H1 (cell line): ENCODE results near the gene C19orf47. TPM values are rescaled to one million over a fixed set of nuclear protein-coding genes. Genes with fewer than 3 reads are reported as not detected.

ENCODE experiments used
- CTCF ChIA-PET: fragments of 300-600 bp; sonication (Branson Sonifier 250); formaldehyde crosslinking; loops from one replicate; lab custom pipeline; 2021; ENCODE audit not compliant: partially characterized antibody; lab: Charles Lee
- POLR2A ChIA-PET: fragments of 300-600 bp; sonication (Branson Sonifier 250); formaldehyde crosslinking; loops from one replicate; lab custom pipeline; 2021; ENCODE audit warnings: inconsistent platforms; ENCODE audit not compliant: partially characterized antibody; lab: Charles Lee
- DNase-seq, 2 experiments: peaks; one replicate each; pipeline versions ENCODE4 v3.0.0 to v3.0.0-alpha.2; 2010 to 2022; ENCODE audit warnings: low spot score in 2 of 2, low read depth in 1 of 2, mixed read lengths in 1 of 2
- FAIRE-seq: peaks from 2 replicates; lab custom pipeline; 2011; peaks lifted over from hg19 to GRCh38; lab: Jason Lieb, UNC
- H2AFZ ChIP-seq: 2 replicates; pipeline ENCODE4 v1.8.1; 2012; ENCODE audit warnings: low read length, inconsistent platforms
- H2AK5ac ChIP-seq: 2 replicates; pipeline ENCODE4 v1.6.1; 2013; ENCODE audit warnings: low read depth, low read length
- H2BK120ac ChIP-seq: replicated peaks from 2 replicates; pipeline ENCODE3; 2013; ENCODE audit warnings: low read depth, low read length, inconsistent platforms
- H2BK12ac ChIP-seq: 2 replicates; pipeline ENCODE4 v1.6.1; 2013; ENCODE audit warnings: low read depth, low read length
- H2BK15ac ChIP-seq: 2 replicates; pipeline ENCODE4 v1.6.1; 2013; ENCODE audit warnings: low read length
- H2BK20ac ChIP-seq: 2 replicates; pipeline ENCODE4 v1.6.1; 2013; ENCODE audit warnings: low read length
- H2BK5ac ChIP-seq: 2 replicates; pipeline ENCODE4 v1.6.1; 2013; ENCODE audit warnings: low read depth, low read length
- H3K14ac ChIP-seq: 2 replicates; pipeline ENCODE4 v1.6.1; 2013; ENCODE audit warnings: inconsistent platforms; ENCODE audit not compliant: insufficient read length
- H3K18ac ChIP-seq: 2 replicates; pipeline ENCODE4 v1.6.1; 2013; ENCODE audit warnings: low read length; ENCODE audit errors: extremely low read depth
- H3K23ac ChIP-seq: 2 replicates; pipeline ENCODE4 v1.6.1; 2013; ENCODE audit warnings: inconsistent platforms; ENCODE audit not compliant: insufficient read length
- H3K23me2 ChIP-seq: 2 replicates; pipeline ENCODE4 v1.6.1; 2013; ENCODE audit warnings: low read depth, low read length
- H3K27ac ChIP-seq: 2 replicates; pipeline ENCODE4 v1.6.1; 2011; ENCODE audit warnings: low read depth, low read length, inconsistent platforms
- H3K27me3 ChIP-seq, 4 experiments: replicated peaks in 1 of 4; 1 replicate in 1 of 4; 2 replicates in 3 of 4; pipeline versions ENCODE4 v1.6.1 to v1.8.1; 2011 to 2013; ENCODE audit warnings: low read length in 3 of 4, mild to moderate bottlenecking in 3 of 4, inconsistent platforms in 2 of 4, mixed read lengths in 2 of 4, moderate library complexity in 1 of 4; ENCODE audit not compliant: control insufficient read depth in 3 of 4, insufficient read depth in 3 of 4; ENCODE audit errors: extremely low read depth in 1 of 4
- H3K36me3 ChIP-seq, 4 experiments: 2 replicates each; pipeline versions ENCODE4 v1.6.1 to v1.8.1; 2011 to 2013; ENCODE audit warnings: mild to moderate bottlenecking in 4 of 4, low read length in 3 of 4, moderate library complexity in 2 of 4, control low read depth in 1 of 4, inconsistent platforms in 1 of 4; ENCODE audit not compliant: insufficient read depth in 4 of 4, control insufficient read depth in 2 of 4
- H3K4ac ChIP-seq: replicated peaks from 2 replicates; pipeline ENCODE3; 2013; ENCODE audit warnings: low read length, low read depth, mixed read lengths, inconsistent platforms; ENCODE audit not compliant: insufficient read length
- H3K4me1 ChIP-seq, 4 experiments: replicated peaks in 1 of 4; 1 replicate in 1 of 4; 2 replicates in 3 of 4; pipeline versions ENCODE4 v1.6.1 to v1.8.1; 2011 to 2013; ENCODE audit warnings: low read length in 3 of 4, inconsistent platforms in 2 of 4, mixed read lengths in 1 of 4; ENCODE audit not compliant: insufficient read depth in 4 of 4, control insufficient read depth in 3 of 4
- H3K4me2 ChIP-seq, 2 experiments: 2 replicates each; pipeline versions ENCODE4 v1.6.1 to v1.8.1; 2011 to 2013; ENCODE audit warnings: low read depth in 2 of 2, low read length in 2 of 2, control low read depth in 1 of 2, inconsistent platforms in 1 of 2, mild to moderate bottlenecking in 1 of 2; ENCODE audit not compliant: insufficient read depth in 1 of 2
- H3K4me3 ChIP-seq, 4 experiments: fragments of 200-600, 300-600 bp in 1 of 4; sonication (generic), shearing (Covaris generic), sonication (Bioruptor Twin) in 1 of 4; 2 replicates each; pipeline versions ENCODE4 v1.5.1 to v1.8.1; 2011 to 2016; ENCODE audit warnings: low read length in 4 of 4, low read depth in 3 of 4, control low read depth in 2 of 4, inconsistent platforms in 2 of 4, mild to moderate bottlenecking in 2 of 4, mixed read lengths in 1 of 4, moderate library complexity in 1 of 4; ENCODE audit not compliant: insufficient read depth in 2 of 4; ENCODE audit errors: extremely low read depth in 1 of 4
- H3K56ac ChIP-seq: replicated peaks from 2 replicates; pipeline ENCODE3; 2013; ENCODE audit warnings: low read depth, mild to moderate bottlenecking, mixed read lengths, low read length, inconsistent platforms; ENCODE audit not compliant: insufficient read length
- H3K79me1 ChIP-seq: 2 replicates; pipeline ENCODE4 v1.6.1; 2013; ENCODE audit warnings: low read depth, low read length, control low read depth
- H3K79me2 ChIP-seq, 2 experiments: 2 replicates each; pipeline versions ENCODE4 v1.6.1 to v1.8.1; 2012 to 2013; ENCODE audit warnings: low read length in 2 of 2, mild to moderate bottlenecking in 2 of 2, inconsistent platforms in 1 of 2; ENCODE audit not compliant: insufficient read depth in 2 of 2, control insufficient read depth in 1 of 2
- H3K9ac ChIP-seq, 4 experiments: replicated peaks in 1 of 4; 1 replicate in 1 of 4; 2 replicates in 3 of 4; pipeline versions ENCODE4 v1.6.1 to v1.8.1; 2011 to 2013; ENCODE audit warnings: low read depth in 3 of 4, low read length in 3 of 4, control low read depth in 2 of 4, mild to moderate bottlenecking in 2 of 4, moderate library complexity in 2 of 4, inconsistent platforms in 1 of 4; ENCODE audit errors: extremely low read depth in 1 of 4
- H3K9me3 ChIP-seq, 2 experiments: 2 replicates each; pipeline versions ENCODE4 v1.6.1 to v1.8.1; 2012 to 2013; ENCODE audit warnings: mild to moderate bottlenecking in 2 of 2, moderate library complexity in 2 of 2, control low read depth in 1 of 2, inconsistent platforms in 1 of 2, low read depth in 1 of 2, low read length in 1 of 2, mixed read lengths in 1 of 2; ENCODE audit not compliant: insufficient read depth in 2 of 2
- H4K20me1 ChIP-seq, 2 experiments: replicated peaks in 1 of 2; 2 replicates each; pipeline versions ENCODE3 to v1.8.1; 2011 to 2013; ENCODE audit warnings: inconsistent platforms in 2 of 2, low read length in 2 of 2, mild to moderate bottlenecking in 1 of 2; ENCODE audit not compliant: insufficient read depth in 2 of 2, control insufficient read depth in 1 of 2
- H4K5ac ChIP-seq: 2 replicates; pipeline ENCODE4 v1.6.1; 2013; ENCODE audit warnings: low read length, low read depth, mixed read lengths, inconsistent platforms; ENCODE audit not compliant: insufficient read length
- H4K8ac ChIP-seq: 2 replicates; pipeline ENCODE4 v1.8.0; 2013; ENCODE audit warnings: mild to moderate bottlenecking, moderate library complexity, low read length, inconsistent platforms; ENCODE audit not compliant: insufficient read depth; ENCODE audit errors: extremely low read depth
- H4K91ac ChIP-seq: replicated peaks from 2 replicates; pipeline ENCODE3; 2013; ENCODE audit warnings: low read length, mixed read lengths, inconsistent platforms; ENCODE audit not compliant: insufficient read length
- FOSL1 ChIP-seq: IDR thresholded peaks from 2 replicates; pipeline ENCODE4 v1.6.1; 2011; ENCODE audit warnings: mild to moderate bottlenecking, low read depth, low read length, moderate library complexity; ENCODE audit not compliant: insufficient read depth
- HDAC2 ChIP-seq, 2 experiments: fragments of 300-600 bp in 1 of 2; sonication (generic) in 1 of 2; IDR thresholded peaks; 2 replicates each; pipeline ENCODE4 v1.6.1; 2011 to 2012; ENCODE audit warnings: low read depth in 2 of 2, low read length in 2 of 2, mild to moderate bottlenecking in 2 of 2, moderate library complexity in 2 of 2, borderline replicate concordance in 1 of 2, inconsistent platforms in 1 of 2
- JUN ChIP-seq: IDR thresholded peaks from 2 replicates; pipeline ENCODE4 v1.6.1; 2011; ENCODE audit warnings: low read depth, mild to moderate bottlenecking, improper control_type of control experiment, low read length
- MAFK ChIP-seq: IDR thresholded peaks from 2 replicates; pipeline ENCODE4 v1.6.1; 2012; ENCODE audit warnings: low read depth, mild to moderate bottlenecking, improper control_type of control experiment, low read length
- NRF1 ChIP-seq: IDR thresholded peaks from 2 replicates; pipeline ENCODE4 v1.6.1; 2011; ENCODE audit warnings: mild to moderate bottlenecking, low read depth, low read length, improper control_type of control experiment
- RAD21 ChIP-seq, 2 experiments: IDR thresholded peaks in 1 of 2; conservative IDR thresholded peaks in 1 of 2; 2 replicates each; pipeline ENCODE4 v1.6.1; 2011; ENCODE audit warnings: low read depth in 2 of 2, low read length in 2 of 2, improper control_type of control experiment in 1 of 2, inconsistent platforms in 1 of 2, mild to moderate bottlenecking in 1 of 2, moderate library complexity in 1 of 2
- RBBP5 ChIP-seq: IDR thresholded peaks from 2 replicates; pipeline ENCODE4 v1.7.1; 2012; ENCODE audit warnings: low read depth, mild to moderate bottlenecking, inconsistent platforms, low read length, moderate library complexity, borderline replicate concordance
- SUZ12 ChIP-seq: fragments of 200-600 bp; sonication (generic); IDR thresholded peaks from 2 replicates; pipeline ENCODE4 v1.6.1; 2012; ENCODE audit warnings: mild to moderate bottlenecking, inconsistent platforms, low read length, moderate library complexity, mixed read lengths
- TAF7 ChIP-seq: optimal IDR thresholded peaks from 2 replicates; pipeline ENCODE3; 2011; ENCODE audit warnings: low read depth, mild to moderate bottlenecking, inconsistent platforms, low read length, moderate library complexity, borderline replicate concordance
- YY1 ChIP-seq: IDR thresholded peaks from 2 replicates; pipeline ENCODE4 v1.6.1; 2011; ENCODE audit warnings: low read depth, mild to moderate bottlenecking, low read length
- WGBS, 2 experiments: shearing (Covaris generic) in 1 of 2; methylation state at CpG; one replicate each; pipeline versions ENCODE4 v1.1.6 to v1.1.7; 2013 to 2015; ENCODE audit warnings: low lambda C conversion rate in 2 of 2, mixed read lengths in 2 of 2, inconsistent platforms in 1 of 2, low coverage in 1 of 2, missing lambda C conversion rate in 1 of 2; ENCODE audit not compliant: insufficient replicate concordance in 2 of 2, insufficient coverage in 1 of 2, insufficient read length in 1 of 2; ENCODE audit errors: extremely low coverage in 1 of 2, missing lambda C conversion rate in 1 of 2; 5-methylcytosine and 5-hydroxymethylcytosine counted together
- polyA plus RNA-seq, 7 experiments: library from polyadenylated mRNA; depleted of rRNA in 3 of 7; stranded (reverse) in 5 of 7; unstranded in 2 of 7; fragments of >200 nt in 5 of 7; fragments of 200-250 nt in 2 of 7; gene quantifications; 1 replicate in 5 of 7; 2 replicates in 1 of 7; 4 replicates in 1 of 7; pipeline versions ENCODE4 v1.2.1 to v1.2.3, GENCODE V29; 2011 to 2013; ENCODE audit warnings: missing spikeins in 2 of 7, mixed read lengths in 2 of 7
- total RNA-seq: library from RNA; stranded (reverse); fragmentation: NEBNext Ultra II Directional; extraction: Animal tissue kit (Norgen Biotek cat#: 25700); gene quantifications from 2 replicates; pipeline ENCODE4 v1.2.1, GENCODE V29; 2021
- TF ChIP-seq, protein P1 (sequence below): IDR thresholded peaks from 2 replicates; pipeline ENCODE4 v1.6.1; 2011; ENCODE audit warnings: low read length, improper control_type of control experiment

C19orf47 gene
- total and polyA plus RNA-seq, 2 of the 8 experiments (the other 6 are each of a cell fraction or from before 2014, with no cell fraction given): 17.8 to 27.3 TPM

DNA sequence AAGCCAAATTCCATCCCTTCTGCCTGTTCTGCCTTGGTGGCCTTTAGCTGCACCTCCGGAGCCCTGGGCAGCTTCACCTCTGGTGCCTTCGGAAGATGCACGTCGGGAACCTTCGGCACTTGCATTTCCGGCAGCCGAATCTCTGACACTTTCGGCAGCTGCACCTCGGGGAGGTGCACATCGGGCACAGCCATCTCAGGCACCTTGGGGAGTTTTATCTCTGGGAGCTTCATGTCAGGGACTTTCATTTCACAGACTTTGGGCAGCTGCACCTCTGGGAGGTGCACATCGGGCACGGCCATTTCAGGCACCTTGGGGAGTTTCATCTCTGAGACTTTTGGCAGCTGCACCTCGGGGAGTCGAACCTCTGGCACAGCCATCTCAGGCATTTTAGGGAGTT lies 47.8 kb upstream of the C19orf47 start:
- Histone ChIP-seq H3K9me3 (no peaks in the 10 kb centered on the region), H2BK20ac (no peak overlapping the region), H2BK12ac (no peak overlapping the region), H3K4me1 (peaks cover 0 to 5% (median 4%) of the 10 kb centered on the region in 4 experiments; a peak in 5 of 7 replicates), H4K5ac (no peak overlapping the region), H3K4ac (no peak overlapping the region), H3K36me3 (no peaks in the 10 kb centered on the region), H2AFZ (no peak overlapping the region), H2AK5ac (no peak overlapping the region), H3K14ac (no peak overlapping the region), H4K91ac (no peak overlapping the region), H3K79me1 (no peaks in the 10 kb centered on the region), H3K23ac (no peak overlapping the region), H3K18ac (no peak overlapping the region), H2BK5ac (no peak overlapping the region), H2BK15ac (no peak overlapping the region), H3K4me2 (no peak overlapping the region), H3K56ac (no peak overlapping the region), H3K79me2 (no peaks in the 10 kb centered on the region), H3K27ac (no peak overlapping the region), H4K20me1 (peaks cover 0 to 1% of the 10 kb centered on the region in 2 experiments), H4K8ac (no peak overlapping the region), H2BK120ac (no peak overlapping the region), H3K9ac (no peak overlapping the region), H3K23me2 (peaks cover 3% of the 10 kb centered on the region; the same call in 1 of the 2 replicates), H3K4me3 (no peak overlapping the region), H3K27me3 (peaks cover 0 to 8% (median 5%) of the 10 kb centered on the region in 4 experiments; a peak in 6 of 7 replicates)
- no peak for FAIRE-seq
- ChIA-PET CTCF (interaction anchor here (0.7 to 2.5 kb wide), 11 partner anchors 8 to 256 kb away, joined by 3 to 12 read pairs (median 4); no protein-coding TSS in a partner anchor), POLR2A (interaction anchor here (0.5 to 5.4 kb wide), 6 partner anchors 12 to 42 kb away, joined by 3 to 24 read pairs (median 4); no protein-coding TSS in a partner anchor)
- WGBS, 2 experiments: 97% methylated on average over 14 of the region's 14 CpGs; no CpG with 5 or more reads in 1 of the 2 experiments
- no peak for DNase-seq
- TF ChIP-seq JUN: no peak
- no peak for TF ChIP-seq SUZ12
- no peak for TF ChIP-seq RAD21 (IDR thresholded peaks at IDR 0.05 in 1 of 2, conservative IDR thresholded peaks at IDR 0.05 in 1 of 2; ENCODE audit: low read depth in 2 of 2, low read length in 2 of 2)
- TF ChIP-seq HDAC2 (IDR thresholded peaks at IDR 0.05; ENCODE audit: borderline replicate concordance in 1 of 2, low read depth in 2 of 2, low read length in 2 of 2): no peak
- no peak for TF ChIP-seq MAFK
- TF ChIP-seq YY1: no peak
- TF ChIP-seq, protein P1, sequence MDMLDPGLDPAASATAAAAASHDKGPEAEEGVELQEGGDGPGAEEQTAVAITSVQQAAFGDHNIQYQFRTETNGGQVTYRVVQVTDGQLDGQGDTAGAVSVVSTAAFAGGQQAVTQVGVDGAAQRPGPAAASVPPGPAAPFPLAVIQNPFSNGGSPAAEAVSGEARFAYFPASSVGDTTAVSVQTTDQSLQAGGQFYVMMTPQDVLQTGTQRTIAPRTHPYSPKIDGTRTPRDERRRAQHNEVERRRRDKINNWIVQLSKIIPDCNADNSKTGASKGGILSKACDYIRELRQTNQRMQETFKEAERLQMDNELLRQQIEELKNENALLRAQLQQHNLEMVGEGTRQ: no peak
- TF ChIP-seq TAF7: no peak
- no peak for TF ChIP-seq NRF1
- no peak for TF ChIP-seq FOSL1
- no peak for TF ChIP-seq RBBP5
